Measurements from ENCODE around the gene KLHDC3. TPM values are rescaled to one million over a fixed set of nuclear protein-coding genes. Genes with fewer than 3 reads are reported as not detected.

Gene KLHDC3
- total and polyA plus RNA-seq, 9 of the 15 experiments (the other 6 are each of a cell fraction or from before 2014, with no cell fraction given): 4.5 to 171 (median 107) TPM

- no peak for TF ChIP-seq ZNF318 (IDR thresholded peaks at IDR 0.05; ENCODE audit: borderline replicate concordance in 1 of 2, low read depth in 1 of 2)
- peak; percentile 88; the same call in 1 of the 2 replicates for TF ChIP-seq ZNF3 (CRISPR knock-in tag; IDR thresholded peaks at IDR 0.05)
- peak; percentile 87 for TF ChIP-seq ATF7 (IDR thresholded peaks at IDR 0.05)
- no peak for TF ChIP-seq CREB3L1 (IDR thresholded peaks at IDR 0.05; ENCODE audit: borderline replicate concordance, low read depth)
- TF ChIP-seq GABPA (tag; conservative IDR thresholded peaks at IDR 0.05; ENCODE audit: low read depth): no peak
- TF ChIP-seq MTA2 (IDR thresholded peaks at IDR 0.05; ENCODE audit: low read depth): no peak
- TF ChIP-seq CEBPB (tag; IDR thresholded peaks at IDR 0.05): no peak
- no peak for TF ChIP-seq ZNF830 (CRISPR knock-in tag; IDR thresholded peaks at IDR 0.05)
- no peak for TF ChIP-seq ZNF124 (CRISPR knock-in tag; IDR thresholded peaks at IDR 0.05)
- TF ChIP-seq FUS (optimal IDR thresholded peaks at IDR 0.05; ENCODE audit: low read depth, low read length): no peak
- no peak for TF ChIP-seq ZC3H4 (CRISPR knock-in tag; IDR thresholded peaks at IDR 0.05; ENCODE audit: borderline replicate concordance)
- TF ChIP-seq MYBL2 (IDR thresholded peaks at IDR 0.05; ENCODE audit: low read depth): no peak
- no peak for TF ChIP-seq MYBL2 (CRISPR knock-in tag; IDR thresholded peaks at IDR 0.05; ENCODE audit: borderline replicate concordance)
- TF ChIP-seq MED1 (CRISPR knock-in tag; IDR thresholded peaks at IDR 0.05; ENCODE audit: borderline replicate concordance): no peak
- TF ChIP-seq RUNX1 (IDR thresholded peaks at IDR 0.05; ENCODE audit: low read depth): no peak
- TF ChIP-seq XRCC4 (IDR thresholded peaks at IDR 0.05; ENCODE audit: extremely low read depth, insufficient read depth, insufficient read length): no peak
- TF ChIP-seq MNT (conservative IDR thresholded peaks at IDR 0.05): peak; percentile 95 to 96
Measured at GRCh38 chr6:43059168-43060033, 45.4 kb downstream of the KLHDC3 start, which contains the start of the genes KLC4 and MRPL2 (continued).
